SU-DHL-6 (cell line): ENCODE measurements around the gene NOB1.
"Not testable (repeated sequence)": the region's sequence is repeated elsewhere in the genome, so short reads cannot be mapped to it uniquely, and the experiment has no call there.

Source experiments
- CTCF ChIP-seq: fragments of 200-600 bp; sonication (generic); IDR thresholded peaks from one replicate; pipeline ENCODE4 v1.5.1; 2017; ENCODE audit warnings: antibody characterized with exemption, mild to moderate bottlenecking, low read length, moderate library complexity; ENCODE audit not compliant: insufficient read depth, poor library complexity, severe bottlenecking
- EZH2phosphoT487 ChIP-seq: fragments of 200-600 bp; sonication (generic), shearing (Covaris generic); conservative IDR thresholded peaks from 2 replicates; pipeline ENCODE4 v1.6.1; 2018; ENCODE audit warnings: mild to moderate bottlenecking, antibody characterized with exemption, low read length, moderate library complexity, mixed read lengths

GRCh38 chr16:69729030-69729429 lies 25.7 kb downstream of the NOB1 start:
- TF ChIP-seq CTCF, EZH2phosphoT487: not testable (repeated sequence)
